HCT116 (cell line): ENCODE measurements around the gene ATG2B.

Experiments
- EZH2 ChIP-seq: fragments of 200-600 bp; sonication (generic); IDR thresholded peaks from 2 replicates; pipeline ENCODE4 v1.6.1; 2017; ENCODE audit warnings: antibody characterized with exemption, mixed run types
- JUND ChIP-seq: IDR thresholded peaks from 2 replicates; pipeline ENCODE4 v1.6.1; 2012
- POLR2A ChIP-seq: IDR thresholded peaks from 2 replicates; pipeline ENCODE4 v1.7.0; 2011; ENCODE audit warnings: borderline replicate concordance; ENCODE audit not compliant: insufficient read depth, insufficient read length; ENCODE audit errors: extremely low read depth
- SIN3A ChIP-seq: IDR thresholded peaks from 2 replicates; pipeline ENCODE4 v1.6.1; 2012; ENCODE audit warnings: low read depth
- SP1 ChIP-seq: IDR thresholded peaks from 2 replicates; pipeline ENCODE4 v1.6.1; 2012; ENCODE audit warnings: low read depth
- TF ChIP-seq, protein P1 (sequence below), 3 experiments: fragments of 200-600 bp in 1 of 3; sonication (generic) in 1 of 3; IDR thresholded peaks in 2 of 3; conservative IDR thresholded peaks in 1 of 3; 2 replicates each; pipeline ENCODE4 v1.5.1; 2012 to 2017; ENCODE audit warnings: low read depth in 2 of 3, low read length in 2 of 3, antibody characterized with exemption in 1 of 3, borderline replicate concordance in 1 of 3, control low read depth in 1 of 3, mild to moderate bottlenecking in 1 of 3, mixed read lengths in 1 of 3, mixed run types in 1 of 3, moderate library complexity in 1 of 3; ENCODE audit not compliant: insufficient read depth in 1 of 3

DNA sequence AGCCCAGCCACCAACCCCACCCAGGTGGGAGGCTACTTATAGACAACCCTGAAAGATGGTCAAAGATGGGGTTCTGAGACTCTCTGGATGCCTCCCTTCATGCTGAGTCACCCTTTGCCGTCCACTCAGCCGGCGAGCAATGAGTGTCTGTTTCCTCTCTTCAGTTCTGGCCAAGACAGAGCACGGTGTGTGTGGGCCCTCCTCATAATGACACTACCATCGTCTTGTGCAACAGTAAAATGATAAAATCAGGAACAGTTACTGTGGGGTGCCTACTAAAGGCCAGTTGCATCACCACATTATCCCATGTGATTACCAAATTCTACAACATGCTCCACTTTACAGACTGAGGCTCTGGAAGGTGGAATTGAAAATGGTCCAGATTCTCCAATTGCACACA lies 114.1 kb downstream of the ATG2B start:
- TF ChIP-seq, protein P1, sequence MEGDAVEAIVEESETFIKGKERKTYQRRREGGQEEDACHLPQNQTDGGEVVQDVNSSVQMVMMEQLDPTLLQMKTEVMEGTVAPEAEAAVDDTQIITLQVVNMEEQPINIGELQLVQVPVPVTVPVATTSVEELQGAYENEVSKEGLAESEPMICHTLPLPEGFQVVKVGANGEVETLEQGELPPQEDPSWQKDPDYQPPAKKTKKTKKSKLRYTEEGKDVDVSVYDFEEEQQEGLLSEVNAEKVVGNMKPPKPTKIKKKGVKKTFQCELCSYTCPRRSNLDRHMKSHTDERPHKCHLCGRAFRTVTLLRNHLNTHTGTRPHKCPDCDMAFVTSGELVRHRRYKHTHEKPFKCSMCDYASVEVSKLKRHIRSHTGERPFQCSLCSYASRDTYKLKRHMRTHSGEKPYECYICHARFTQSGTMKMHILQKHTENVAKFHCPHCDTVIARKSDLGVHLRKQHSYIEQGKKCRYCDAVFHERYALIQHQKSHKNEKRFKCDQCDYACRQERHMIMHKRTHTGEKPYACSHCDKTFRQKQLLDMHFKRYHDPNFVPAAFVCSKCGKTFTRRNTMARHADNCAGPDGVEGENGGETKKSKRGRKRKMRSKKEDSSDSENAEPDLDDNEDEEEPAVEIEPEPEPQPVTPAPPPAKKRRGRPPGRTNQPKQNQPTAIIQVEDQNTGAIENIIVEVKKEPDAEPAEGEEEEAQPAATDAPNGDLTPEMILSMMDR (IDR thresholded peaks at IDR 0.05 in 2 of 3, conservative IDR thresholded peaks at IDR 0.05 in 1 of 3; ENCODE audit: borderline replicate concordance in 1 of 3, insufficient read depth in 1 of 3, low read depth in 2 of 3, low read length in 2 of 3): no peak
- TF ChIP-seq EZH2: no peak
- no peak for TF ChIP-seq SP1
- TF ChIP-seq POLR2A: no peak
- no peak for TF ChIP-seq JUND
- no peak for TF ChIP-seq SIN3A
